ENCODE data around the gene IQCH.
"Not testable (repeated sequence)": the region's sequence is repeated elsewhere in the genome, so short reads cannot be mapped to it uniquely, and the experiment has no call there.

The IQCH gene

GRCh38 chr15:67248011-67248505 is 6.5 kb upstream of the IQCH start:
- DNase-seq = no peak

DNA sequence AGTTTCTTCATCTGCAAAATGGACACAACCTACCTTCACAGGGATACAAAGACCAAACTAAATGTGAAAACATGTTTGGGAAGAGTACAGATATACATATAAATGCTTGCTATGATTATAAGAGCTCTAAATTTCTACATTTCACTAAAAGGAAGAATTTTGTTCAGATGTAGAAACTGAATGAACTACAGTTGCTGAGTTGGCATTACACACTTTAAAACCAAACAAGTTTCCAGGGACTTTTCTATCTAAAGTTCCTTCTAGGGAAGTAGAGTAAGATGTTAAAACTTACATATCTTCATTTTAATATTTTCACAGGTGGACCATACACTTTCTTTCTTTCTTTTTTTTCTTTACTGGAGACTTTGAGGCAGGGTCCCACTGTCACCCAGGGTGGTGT is 4.8 kb upstream of the IQCH start:
- DNase-seq = no peak

DNA sequence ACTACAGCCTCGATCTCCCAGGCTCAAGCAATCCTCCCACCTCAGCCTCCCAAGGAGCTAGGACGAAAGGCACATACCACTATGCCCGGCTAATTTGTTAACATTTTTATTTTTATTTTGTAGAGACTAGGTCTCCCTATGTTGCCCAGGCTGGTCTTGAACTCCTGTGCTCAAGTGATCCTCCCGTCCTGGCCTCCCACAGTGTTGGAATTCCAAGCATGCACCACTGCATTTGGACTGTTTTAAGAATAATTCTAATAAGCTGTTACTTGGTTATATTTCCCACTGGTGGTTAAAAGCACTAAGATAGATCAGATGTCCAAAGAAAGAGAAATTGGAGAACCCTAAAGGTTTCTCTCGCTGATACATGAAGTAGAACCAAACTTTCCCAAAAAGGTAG is 3.3 kb upstream of the IQCH start:
- no peak for DNase-seq

DNA sequence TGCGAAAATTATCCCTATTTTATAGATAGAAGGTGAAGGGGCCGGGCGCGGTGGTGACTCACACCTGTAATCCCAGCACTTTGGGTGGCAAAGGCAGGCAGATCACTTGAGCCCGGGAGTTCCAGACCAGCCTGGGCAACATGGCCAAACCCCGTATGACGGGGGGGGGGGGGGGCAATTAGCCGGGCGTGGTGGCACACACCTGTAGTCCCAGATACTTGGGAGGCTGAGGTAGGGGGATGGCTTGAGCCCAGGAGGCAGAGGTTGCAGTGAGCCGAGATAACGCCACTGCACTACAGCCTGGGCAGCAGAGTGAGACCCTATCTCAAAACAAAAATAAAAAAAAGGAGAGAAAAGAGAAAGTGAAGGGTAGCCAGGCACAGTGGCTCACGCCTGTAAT is 1.5 kb upstream of the IQCH start:
- no peak for DNase-seq

DNA sequence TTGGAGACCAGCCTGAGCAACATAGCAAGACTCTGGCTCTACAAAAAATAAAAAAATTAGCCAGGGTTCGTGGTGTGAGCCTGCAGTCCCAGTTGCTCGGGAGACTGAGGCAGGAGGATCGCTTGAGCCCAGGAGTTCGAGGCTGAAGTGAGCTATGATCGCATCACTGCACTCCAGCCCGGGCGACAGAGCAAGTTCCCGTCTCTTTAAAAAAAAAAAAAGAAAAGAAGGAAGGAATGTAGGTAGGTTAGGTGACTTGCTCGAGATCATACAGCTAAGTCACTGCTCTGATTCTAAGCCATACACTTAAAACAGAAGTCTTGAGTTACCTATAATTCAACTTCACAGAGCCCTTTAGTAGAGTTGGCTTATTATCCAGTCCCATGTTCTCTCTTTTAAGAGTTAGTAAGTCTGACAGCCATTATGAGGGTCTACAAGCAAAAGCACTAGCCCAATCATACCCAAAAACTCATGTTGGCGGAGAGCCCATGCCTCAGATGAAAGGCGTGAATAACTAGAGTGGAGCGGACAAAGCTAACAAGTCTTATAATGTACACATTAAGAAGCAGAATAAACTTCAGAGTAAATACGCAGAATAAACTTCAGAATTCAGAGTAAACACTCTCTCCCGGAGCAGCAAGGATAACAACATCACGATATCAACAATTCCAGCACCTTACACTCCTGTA is 893 bp upstream of the IQCH start:
- no peak for DNase-seq

DNA sequence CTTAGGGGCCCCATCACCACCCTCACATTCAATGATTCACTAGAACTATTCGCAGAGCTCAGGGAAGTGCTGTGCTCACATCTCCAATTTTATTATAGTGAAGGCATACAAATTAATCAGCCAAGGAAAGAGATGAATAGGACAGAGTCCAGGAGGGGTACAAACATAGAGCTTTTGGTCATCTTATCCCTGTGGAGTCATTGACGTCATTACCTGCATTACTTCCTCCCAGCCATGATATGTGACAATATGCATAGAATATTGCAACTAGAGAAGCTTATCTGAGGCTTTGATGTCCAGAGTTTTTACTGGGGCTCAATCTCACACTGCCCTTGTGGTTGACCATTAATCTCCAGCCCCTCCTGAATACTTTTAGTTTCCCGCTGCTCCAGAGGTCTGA is 1.5 kb downstream of the IQCH start:
- DNase-seq = no peak

DNA sequence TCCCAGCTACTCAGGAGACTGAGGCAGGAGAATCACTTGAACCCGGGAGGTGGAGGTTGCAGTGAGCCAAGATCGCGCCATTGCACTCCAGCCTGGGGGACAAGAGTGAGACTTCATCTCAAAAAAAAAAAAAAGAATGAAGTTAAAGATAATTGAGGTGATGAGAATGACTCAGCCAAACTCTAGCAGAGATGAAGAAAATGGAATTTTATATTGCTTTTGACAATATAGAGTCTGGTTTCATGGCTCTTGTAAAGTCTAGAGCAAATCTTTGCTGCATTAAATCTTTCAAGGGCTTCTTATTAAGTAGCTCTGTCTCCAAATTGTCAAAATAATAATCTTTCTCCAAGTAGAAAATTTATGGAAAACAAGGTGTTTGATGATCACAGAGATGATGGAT is 3.8 kb downstream of the IQCH start:
- DNase-seq = not testable (repeated sequence)

DNA sequence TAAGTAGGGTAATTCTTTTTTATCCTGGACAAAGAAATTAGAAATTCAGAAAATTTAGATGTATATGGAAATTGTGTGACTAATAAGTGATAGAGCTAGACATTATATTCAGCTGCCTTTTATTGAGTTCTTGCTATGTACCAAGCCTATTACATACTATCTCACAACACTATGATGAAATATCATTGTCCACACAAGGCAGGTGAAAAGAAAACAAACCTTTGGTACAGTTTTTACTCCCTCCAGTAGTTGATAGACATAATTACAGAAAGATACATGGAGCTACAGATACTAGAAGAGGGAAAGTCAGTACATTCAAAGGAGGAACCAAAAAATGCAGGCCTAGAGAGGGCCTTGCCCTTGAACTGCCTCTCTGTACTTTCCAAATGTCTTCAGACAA is 4.8 kb downstream of the IQCH start:
- DNase-seq = no peak

GRCh38 chr15:67259806-67260205 is 5.2 kb downstream of the IQCH start:
- no peak for DNase-seq

GRCh38 chr15:67266870-67267269 is 12.3 kb downstream of the IQCH start:
- no peak for DNase-seq

DNA sequence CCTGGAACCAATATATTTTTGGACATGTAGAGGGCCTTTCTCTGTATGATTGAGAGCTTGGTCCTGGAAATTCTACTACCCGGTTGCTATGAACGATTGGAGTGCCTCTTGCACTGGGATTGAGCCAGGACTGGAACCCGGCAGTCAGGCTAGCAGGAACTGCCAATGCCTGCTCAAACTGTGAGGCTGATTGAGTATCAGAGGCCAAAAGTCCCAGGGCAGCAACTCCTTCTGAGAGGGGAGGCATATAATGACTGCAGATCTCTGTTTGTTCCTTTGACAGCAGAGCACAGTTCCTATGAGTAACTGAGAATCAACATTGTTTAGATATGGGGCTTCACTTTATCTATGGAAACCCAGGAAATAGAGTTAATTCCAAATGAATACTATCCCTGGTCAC is 12.9 kb downstream of the IQCH start:
- no peak for DNase-seq

GRCh38 chr15:67267951-67268941 is 13.7 kb downstream of the IQCH start:
- DNase-seq = no peak

DNA sequence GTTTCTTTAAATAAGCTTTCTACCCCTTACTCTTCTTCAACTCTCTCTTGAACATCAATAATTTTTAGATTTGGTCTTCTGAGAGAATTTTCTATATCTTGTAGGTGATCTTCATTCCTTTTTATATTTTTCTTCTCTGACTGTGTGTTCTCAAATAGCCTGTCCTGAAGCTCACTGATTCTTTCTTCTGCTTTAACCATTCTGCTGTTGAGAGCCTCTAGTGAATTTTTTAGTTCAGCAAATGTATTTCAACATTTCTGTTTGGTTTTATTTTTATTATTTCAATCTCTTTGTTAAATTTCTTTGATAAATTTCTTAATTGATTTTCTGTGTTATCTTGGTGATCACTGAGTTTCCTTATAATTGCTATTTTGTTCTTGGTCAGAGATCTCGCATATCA is 19.6 kb downstream of the IQCH start:
- DNase-seq = no peak

DNA sequence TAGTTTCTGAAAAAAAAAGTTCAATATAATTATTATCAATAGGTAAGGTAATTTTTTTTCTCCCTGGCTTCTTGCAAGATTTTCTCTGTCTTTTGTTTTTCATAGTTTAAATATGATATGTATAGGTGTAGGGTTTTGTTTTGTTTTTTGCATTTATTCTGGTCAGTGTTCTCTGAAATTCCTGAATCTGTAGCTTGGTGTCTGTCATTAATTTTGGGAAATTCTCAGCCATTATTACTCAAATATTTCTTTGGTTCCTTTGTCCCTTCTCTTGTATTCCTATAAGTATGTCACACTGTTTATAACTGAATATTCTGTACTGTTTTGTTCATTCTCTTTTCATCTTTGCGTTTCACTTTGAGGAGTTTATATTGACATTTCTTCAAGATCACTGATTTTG is 22.1 kb downstream of the IQCH start:
- DNase-seq = no peak

DNA sequence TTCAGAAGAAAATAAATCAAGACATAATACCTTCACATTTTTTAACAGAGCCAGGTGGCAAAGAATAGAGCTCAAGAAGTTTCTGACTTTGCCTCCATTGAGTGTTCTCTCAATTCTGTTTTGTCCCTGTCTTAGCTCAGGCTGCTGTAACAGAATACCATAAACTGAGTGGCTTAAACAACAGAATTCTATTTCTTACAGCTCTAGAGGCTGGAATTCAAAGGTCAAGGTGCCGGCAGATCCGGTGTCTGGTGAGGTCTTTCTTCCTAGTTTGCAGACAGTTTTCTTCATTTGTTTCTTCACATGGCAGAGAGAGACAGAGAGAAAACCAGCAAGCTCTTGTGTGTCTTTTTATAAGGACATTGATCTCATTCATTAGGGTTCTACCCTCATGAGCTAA is 25.6 kb downstream of the IQCH start:
- DNase-seq = no peak

GRCh38 chr15:67281714-67282113 is 27.1 kb downstream of the IQCH start:
- DNase-seq = no peak

DNA sequence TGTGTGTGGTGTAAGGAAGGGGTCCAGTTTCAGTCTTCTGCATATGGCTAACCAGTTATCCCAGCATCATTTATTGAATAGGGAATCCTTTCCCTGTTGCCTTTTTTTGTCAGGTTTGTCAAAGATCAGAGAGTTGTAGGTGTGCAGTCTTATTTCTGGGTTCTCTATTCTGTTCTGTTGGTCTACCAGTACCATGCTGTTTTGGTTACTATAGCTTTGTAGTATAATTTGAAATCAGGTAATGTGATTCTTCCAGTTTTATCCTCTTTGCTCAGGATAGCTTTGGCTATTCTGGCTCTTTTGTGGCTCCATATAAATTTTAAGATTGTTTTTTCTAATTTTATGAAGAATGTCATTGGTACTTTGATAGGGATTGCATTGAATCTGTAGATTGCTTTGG is 31.0 kb downstream of the IQCH start:
- not testable (repeated sequence) for DNase-seq

DNA sequence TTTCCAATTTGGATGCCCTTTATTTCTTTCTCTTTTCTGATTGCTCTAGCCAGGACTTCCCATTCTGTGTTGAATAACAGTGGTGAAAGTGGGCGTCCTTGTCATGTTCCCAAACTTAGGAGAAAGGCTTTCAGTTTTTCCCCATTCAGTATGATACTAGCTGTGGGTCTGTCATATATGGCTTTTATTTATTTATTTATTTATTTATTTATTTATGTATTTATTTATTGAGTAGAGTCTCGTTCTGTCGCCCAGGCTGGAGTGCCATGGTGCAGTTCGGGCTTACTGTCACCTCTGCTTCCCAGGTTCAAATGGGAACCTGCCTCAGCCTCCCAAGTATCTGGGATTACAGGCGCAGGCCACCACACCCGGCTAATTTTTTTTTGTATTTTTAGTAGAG is 31.8 kb downstream of the IQCH start:
- DNase-seq = not testable (repeated sequence)

- DNase-seq = no peak
Measured at GRCh38 chr15:67290319-67290718, 35.7 kb downstream of the IQCH start.

DNA sequence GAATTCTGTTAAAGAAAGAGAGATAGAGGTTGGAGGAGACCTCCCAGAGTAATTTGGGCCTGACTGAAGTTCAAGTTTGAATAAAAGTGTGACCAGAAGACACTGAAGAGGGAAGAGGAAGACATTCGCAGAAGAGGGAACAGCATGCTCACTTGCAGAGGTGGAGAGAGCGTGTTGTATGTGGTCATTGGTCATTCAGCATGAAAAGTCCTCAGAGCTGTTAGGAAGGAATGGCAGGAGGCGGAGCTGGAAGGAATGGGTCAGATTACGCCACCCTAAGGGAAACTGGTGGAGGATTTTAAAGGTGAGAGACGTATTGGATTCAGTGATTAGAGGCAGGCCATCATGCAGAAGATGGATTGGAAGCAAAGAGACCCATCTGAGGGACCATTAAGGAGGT is 41.6 kb downstream of the IQCH start:
- no peak for DNase-seq

DNA sequence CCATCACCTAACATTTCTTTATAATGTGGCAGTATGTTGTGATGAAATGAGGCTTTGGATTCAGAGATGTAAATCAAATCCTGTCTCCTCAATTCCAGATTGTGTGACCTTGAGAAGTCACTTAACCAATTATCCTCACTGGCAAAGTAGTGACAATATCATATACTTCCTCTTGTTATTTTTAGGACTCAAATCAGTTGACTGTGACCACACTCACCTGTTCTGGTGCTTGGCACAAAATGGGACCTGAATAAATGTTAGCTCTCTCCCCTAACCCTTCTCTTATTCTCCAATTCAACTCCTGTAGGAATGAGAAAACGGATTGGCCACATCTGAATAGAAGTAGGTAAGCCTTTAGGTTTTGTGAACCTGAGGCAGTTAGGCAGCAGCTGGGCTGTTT is 42.1 kb downstream of the IQCH start:
- DNase-seq = no peak

- DNase-seq = no peak
Measured at GRCh38 chr15:67300266-67301025, 45.9 kb downstream of the IQCH start.

Data from NCI-H1105 (cell line).